GM21515 (cell line): ENCODE data around the gene GRXCR2.
"Not testable (repeated sequence)": the region's sequence is repeated elsewhere in the genome, so short reads cannot be mapped to it uniquely, and the experiment has no call there.

Experiments used
- ATAC-seq: cut with Tn5 transposase; IDR thresholded peaks from one replicate; pipeline ENCODE4 v1.9.1; 2021; ENCODE audit not compliant: unreplicated experiment

GRXCR2 gene

DNA sequence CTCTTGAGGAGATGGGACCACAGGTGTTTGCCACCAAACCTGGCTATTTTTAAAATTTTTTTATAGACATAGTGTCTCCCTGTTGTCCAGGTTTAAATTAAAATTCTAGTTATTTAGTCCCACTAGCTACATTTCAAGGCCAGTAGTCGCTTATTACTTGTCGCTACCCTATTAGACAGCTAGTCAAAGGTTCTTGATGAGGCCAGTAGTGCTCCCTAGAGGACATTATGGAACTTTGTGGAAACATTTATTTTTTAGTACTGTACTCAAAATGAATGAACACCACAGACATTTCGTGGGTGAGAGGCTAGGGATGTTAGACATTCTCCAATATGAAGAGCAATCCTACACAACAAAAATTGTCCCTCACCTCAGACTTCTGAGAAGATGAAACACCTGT is 14.4 kb upstream of the GRXCR2 start:
- no peak for ATAC-seq

DNA sequence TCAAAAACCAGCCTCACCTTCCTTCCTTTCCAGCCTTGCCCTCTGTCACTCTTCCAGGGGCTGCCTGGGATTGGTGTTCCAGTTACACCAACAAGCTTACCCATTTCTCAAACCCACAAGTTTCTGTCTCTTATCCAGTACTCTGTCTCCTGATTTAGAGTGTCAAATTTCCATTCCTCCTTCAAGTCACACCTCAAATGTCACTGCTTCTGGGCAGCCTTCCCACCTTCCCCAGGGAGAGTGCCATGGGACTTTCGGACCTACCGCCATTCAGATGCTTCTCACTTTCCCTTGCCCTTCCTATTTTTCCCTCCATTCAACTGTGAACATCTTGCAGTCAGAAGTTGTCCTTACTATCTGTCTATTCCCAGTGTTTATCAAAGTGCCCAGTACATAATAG is 2.0 kb upstream of the GRXCR2 start:
- no peak for ATAC-seq

DNA sequence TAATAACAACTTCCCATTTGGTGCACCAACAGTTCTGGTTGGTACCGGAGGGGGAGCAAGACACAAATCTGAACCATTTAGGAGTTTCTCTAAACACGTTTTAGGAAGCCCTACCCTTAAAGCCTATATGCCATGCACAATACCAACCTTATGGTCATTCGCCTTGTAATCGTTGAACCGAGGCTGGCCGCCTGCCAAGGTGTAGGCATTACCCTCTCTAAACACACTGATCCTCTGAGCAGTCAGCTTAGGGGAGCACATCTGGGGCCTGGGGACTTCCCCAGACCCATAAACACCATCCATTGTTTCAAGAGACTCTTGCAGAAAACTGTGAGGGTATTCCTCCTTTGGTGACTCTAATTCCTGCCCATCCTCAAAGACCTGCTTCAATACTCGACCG is 328 bp downstream of the GRXCR2 start:
- no peak for ATAC-seq

DNA sequence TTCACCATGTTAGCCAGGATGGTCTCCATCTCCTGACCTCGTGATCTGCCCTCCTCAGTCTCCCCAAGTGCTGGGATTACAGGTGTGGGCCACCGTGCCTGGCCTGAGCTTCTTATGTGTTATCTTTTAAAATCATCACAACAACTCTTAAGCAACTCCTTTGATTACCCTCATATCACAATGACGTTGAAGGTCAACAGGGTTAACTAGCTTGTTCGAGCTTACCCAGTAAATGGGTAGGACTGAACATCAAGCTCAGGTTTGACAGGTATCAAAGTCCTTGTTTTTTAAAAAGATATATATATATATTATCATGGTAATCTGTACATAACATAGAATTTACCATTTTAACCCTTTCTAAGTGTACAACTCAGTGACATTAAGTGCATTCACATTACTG is 3.1 kb downstream of the GRXCR2 start:
- ATAC-seq = no peak

DNA sequence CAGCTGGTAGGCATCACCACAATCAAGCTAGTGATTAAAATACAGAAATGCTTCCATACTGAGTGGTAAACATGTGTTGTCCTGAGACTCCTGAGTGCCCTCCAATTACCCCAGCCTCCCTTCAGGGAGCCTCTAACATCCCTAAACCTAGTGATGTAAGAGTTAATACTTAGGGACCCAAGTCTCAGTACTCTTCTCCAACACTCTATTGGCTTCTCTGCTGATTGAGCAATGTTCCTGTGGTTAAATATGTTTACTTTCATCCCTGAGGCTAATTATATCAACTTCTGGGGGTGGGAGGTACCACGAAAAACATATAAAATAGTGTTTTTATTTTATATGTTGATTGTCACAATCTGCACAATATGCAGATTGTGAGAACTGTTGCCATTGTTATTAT is 5.0 kb downstream of the GRXCR2 start:
- ATAC-seq = no peak

DNA sequence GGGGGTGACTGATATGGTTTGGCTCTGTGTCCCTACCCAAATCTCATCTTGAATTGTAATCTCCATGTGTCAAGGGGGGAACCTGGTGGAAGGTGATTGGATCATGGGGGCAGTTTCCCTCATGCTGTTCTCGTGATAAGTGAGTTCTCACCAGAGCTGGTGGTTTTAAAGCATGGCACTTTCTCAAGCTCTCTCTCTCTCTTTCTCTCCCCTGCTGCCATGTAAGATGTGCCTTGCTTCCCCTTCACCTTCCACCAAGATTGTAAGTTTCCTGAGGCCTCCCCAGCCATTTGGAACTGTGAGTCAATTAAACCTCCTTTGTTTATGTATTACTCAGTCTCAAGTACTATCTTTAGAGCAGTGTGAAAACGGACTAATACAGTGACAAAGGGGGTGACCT is 8.4 kb downstream of the GRXCR2 start:
- not testable (repeated sequence) for ATAC-seq

DNA sequence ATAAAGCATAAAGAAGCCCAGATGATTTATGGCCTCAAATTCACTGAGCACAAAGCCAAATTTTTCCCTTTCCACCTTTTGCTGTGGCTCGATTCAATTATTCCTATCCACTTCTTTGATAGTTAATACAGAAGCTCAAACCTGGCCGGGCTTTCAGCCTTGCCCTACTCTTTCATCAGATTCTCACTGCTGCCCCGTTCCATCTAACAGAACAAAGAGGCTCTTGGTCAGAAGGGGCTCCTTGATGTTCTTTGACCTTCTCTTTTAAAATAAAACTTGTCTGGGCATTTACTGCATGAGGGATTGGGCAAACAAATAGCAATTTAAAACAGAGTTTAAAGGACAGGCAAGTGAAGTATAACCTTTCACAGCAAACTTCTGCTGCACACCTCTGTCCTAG is 9.8 kb downstream of the GRXCR2 start:
- no peak for ATAC-seq

DNA sequence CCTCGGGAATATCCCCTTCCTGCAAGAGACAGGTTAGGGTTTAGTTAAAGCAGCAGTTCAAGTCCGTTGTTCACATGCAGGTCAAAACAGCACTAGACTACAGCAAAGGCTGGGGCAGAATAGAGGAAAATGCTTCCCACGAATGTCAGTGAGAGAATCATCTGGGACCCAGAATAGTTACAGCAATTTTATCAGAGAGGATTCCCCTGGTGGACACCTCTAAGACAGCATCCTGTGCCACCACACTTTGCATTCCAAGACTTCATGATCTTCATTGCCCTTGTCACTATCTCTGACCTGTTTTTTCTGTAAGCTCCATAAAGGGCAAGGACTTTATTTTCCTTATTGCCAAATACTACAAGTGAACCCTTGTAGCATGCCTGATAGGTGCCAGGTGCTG is 12.9 kb downstream of the GRXCR2 start:
- ATAC-seq = no peak

DNA sequence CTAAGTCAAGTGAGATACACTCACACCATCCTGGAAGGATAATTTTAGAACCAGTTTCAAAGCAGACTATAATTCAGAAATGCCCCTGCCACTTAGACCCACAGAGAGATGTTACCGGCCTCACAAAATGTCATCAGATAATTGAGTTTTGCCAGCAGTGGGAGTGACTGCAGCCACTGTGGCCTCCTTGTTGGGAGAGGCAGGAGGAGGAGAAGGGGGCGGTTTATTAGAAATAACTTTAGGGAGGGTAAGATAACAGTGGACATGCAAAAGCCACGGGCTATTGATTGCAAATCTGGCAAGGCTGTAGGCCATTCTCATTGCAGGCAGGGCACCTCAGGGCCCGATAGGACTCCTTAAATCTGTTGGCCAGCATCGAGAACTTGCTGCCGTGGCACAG is 13.4 kb downstream of the GRXCR2 start:
- ATAC-seq = no peak

DNA sequence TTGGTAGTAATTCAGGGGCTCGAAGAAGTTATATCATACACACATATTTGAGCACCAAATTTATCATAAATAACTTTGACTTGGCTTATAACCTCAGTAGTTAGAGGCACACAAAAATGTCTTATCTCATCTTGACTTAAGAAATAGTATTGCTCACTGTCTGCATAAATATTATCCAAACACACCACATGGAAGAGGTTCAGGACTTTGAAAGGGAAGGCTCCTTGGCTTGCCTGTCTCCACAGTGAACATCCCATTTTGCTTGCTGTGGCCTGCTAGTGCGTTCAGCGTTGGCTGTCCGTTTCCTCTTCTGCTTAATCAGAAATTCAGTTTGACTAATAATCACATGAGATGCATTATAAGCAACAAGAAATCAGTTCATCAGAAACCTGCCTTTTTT is 13.9 kb downstream of the GRXCR2 start:
- ATAC-seq = no peak

DNA sequence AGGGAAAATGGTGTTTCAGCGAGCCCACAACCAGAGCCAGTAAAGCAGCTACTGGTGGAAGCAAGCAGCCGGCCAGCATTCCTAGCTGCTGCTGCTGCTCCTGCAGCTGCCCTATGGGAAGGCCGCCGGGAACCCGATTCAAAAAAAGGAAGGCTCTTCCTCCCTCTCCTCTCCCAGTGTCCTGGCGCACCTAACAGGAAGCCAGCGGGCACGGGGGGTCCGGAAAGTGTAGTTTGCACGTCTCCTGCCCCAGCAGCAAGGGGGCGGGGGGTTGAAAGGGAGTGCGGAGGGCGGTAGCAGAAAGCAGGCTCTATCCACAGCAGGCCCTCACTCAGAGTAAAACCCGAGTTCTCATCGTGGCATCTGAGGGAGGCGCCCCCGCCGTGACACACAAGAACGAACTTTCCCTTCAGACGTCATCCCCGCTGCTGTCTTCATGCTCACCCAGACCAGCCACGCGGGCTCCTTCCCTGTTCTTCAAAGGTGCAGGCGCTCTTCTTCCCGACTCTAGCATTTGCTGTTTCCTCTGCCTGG is 16.5 kb downstream of the GRXCR2 start:
- ATAC-seq = no peak

DNA sequence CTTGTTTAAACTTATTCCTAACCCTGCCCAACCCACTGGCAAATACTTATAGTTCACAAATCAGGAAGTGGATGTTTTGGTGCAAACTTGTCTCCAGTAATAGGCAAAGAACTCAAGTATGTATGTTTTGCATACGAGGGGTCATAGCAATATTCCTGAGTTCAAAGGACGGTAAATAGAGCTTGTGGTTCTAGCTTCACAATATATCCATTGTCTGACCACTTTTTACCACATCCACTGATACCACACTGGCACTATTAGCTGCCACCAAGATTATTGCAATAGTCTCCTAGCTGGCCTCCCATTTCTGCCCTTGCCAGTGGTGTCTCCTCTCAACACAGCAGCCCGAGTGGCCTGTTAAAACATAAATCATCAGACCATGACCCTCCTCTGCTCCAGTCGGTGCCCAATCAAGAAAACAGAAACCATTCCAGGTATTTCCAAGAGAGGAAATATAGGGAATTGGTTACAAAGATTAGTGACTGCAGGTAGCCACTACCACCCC is 17.0 kb downstream of the GRXCR2 start:
- ATAC-seq = no peak

DNA sequence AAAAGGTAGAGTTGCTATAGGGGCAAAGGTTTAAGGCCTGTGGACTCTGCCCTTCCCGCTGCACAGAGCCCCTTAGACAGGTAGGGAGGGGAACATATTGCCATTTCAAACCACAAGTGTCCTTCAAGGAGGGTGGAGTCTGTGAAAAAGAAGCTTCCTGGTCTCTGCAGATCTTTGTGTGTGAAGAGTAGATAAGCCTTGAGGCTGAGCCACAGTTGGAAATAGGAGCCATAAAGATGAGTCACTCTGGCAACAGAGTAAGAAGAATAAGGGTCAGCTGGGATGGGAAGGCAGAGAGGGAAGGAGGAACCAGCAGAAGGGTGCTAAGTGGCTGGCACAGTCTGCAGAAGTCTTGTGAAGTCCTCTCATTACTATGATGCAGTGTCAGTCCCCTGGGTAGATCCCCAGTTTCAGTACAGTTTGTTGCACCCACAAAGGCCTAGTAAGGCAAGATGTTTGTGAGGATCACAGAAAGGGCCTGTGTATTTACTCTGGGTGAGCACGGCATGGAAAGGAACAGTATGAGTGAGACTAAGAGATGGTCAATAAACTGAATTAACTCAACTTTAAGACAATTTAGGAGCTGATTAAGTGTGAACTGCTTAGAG is 18.1 kb downstream of the GRXCR2 start:
- ATAC-seq = no peak

DNA sequence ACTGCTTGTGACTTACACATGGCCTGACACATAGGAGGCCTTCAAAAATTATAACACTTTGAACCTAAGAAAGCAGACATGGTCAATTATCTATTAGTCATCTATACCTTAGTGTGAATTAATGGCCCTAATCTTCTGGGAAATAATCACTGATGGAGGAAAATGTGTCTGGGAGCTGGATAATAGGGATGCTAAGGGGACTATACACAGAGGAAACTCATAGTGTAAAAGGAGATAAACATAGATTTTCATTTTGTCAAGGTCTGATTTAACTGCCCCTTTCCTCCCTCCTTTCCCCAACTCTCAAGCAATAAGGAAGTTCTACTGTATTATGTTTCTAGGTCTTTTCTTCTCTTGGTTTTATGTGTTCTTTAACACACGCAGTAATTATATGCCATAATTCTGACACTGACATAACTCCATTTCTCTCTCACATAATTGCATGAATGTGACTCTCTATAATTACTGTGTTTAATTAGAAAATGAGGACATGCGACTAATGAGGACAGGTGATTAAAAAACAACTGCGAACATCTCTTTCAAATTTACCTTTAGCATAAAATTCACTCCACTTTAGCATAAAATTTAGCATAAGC is 18.9 kb downstream of the GRXCR2 start:
- no peak for ATAC-seq

DNA sequence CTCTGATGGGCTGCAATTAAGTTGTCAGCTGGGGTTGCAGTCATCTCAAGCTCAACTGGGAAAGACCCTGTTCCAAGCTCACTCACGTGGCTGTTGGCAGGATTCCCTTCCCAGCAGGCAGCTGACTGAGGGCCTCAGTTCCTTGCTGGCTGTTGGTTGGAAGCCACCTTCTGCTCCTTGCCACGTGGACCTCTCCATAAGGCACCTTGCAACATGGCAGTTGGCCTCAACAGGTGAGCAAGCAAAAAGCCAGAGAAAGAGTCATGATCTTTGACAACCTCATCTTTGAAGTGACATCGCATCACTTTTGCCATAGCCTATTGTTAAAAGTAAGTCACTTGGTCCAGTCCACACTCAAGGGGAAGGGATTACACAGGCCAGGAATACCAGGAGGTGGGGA is 19.8 kb downstream of the GRXCR2 start:
- ATAC-seq = no peak

DNA sequence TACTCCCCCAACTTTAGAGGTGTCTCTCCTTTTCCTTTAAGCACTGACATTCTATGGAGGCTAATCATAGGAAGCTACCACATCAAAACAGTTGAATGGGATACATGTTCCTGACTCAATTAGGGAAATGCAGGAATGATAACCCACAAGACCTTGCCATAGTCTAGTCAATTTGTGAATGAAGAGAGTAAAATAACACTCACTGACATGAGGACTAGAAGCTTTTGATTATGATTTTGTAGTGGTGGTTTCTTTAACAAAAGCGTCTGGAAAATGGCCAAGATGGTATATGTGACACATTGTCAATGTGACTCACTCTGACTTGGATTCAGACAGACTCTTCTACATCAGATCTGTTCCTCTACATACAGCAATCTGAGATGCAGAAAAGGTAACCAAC is 24.0 kb downstream of the GRXCR2 start:
- ATAC-seq = no peak

DNA sequence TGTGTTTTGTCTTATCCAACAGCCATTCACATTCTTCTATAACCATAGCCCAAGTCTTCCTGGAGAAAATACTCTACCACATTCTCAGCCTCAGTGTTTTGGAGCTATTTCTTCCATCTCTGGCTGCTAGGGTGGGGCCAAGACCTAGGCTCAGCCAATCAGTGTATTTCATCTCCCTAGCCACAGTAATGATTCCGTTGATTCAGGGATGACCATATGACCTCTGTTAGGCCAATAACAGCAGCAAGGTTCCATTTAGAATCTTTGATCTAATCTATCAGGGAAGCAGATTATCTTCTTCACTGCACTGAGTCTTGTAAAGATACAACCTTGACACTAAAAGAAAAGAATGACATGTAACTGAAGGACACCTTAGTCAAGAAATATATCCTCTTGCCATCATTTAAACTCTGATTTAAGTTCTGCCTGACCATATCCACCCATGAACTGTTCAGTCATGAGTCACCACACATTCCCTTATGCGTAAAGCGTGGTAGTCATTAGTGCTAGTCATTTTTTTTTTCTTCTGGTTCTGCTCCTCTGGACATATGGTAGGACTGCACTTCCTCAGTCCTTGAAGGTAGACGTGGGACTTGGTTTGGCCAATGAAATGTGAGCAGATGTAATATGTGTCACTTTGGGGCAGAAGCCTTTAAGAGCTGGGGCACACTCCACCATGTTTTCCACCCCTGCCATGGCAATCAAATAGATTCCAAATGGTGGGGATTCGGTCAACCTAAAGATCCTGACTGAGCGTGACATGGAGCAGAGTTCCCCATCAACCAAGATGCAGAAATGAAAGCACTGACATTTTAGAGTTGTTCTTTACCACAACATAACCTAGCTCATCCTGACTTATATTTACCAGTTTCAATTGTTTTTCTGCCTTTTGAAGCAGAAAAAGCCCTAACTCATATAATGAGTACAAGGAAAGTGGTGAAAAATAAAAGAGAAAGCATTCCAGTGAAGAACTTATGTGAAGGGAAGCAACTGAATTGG is 25.0 kb downstream of the GRXCR2 start:
- ATAC-seq = no peak

DNA sequence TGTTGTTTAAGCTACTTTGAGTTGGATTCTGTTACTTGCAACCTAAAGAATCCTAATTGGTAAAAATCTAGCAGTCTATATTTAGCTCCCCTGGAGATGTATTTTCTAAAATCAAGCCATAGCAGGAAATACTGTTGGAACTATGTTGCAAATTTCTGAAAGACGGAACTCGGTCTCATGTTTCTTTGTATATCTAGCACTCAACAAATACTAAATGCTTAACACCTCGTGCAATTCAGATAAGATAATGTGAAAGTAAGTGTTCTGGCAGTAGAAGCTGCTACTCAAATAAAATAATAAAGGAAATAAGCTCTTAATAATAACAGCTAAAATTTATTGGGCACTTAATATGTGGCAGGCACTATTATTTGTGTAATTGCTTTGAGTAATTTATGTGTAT is 26.7 kb downstream of the GRXCR2 start:
- no peak for ATAC-seq

DNA sequence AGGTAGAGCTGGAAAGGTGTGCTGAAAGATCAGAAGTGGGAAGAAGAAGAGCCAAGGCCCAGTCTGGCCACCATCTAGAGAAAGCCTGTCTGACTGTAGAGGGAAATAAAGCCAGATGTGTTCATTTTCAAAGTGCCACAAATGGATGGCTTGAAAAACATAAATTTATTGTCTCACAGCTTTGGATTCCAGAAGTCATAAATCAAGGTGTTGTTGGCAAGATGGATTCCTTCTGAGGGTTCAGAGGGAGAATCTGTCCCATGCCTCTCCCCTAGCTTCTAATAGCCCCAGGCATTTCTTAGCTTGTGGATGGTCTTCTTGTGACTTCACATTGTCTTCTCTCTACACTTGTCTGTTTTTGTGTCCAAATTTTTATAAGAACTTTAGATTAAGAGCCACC is 31.5 kb downstream of the GRXCR2 start:
- ATAC-seq = no peak

DNA sequence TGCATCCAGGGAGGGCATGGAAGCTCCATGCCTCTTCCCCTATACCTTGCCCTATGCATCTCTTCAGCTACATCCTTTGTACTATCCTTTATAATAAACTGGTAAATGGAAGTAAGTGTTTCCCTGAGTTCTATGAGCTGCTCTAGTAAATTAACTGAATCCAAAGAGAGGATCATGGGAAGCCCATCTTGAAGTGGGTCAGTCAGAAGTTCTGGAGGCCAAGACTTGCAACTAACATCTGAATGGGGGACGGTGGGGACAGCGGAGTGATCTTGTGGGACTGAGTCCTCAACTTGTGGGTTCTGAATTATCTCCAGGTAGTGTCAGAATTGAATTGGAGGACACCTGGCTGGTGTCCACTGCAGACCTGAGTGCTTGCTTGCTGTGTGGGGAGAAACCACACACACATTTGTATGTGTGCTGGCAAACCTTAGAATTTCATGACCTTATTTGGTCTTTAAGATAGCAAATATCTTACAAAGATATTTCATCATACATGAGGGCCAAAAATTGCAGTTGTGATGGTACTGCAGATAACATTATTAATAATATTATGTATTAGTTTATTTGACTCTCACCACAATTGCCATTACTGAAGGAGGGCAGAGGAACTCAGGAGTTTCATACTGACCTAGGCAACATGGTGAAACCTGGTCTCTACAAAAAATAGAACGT is 32.2 kb downstream of the GRXCR2 start:
- no peak for ATAC-seq

DNA sequence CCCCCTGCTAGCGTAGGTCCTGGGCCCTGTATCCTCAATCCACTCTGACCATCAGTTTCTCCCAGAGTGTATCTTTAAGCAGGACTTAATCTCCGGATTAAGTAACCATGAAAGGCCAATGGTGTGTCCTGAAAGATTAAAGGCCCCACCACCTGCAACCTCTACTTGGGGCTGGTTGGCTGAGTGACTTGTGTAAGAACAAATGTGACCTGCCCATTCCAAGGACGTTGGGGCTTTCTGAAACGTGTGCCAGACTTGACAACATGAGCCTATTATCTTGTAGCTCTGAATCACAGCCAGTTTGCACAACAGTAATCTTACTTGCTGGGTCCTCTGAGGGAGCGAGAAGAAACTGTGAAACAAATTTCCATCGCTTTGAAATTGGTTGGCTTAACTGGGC is 34.5 kb downstream of the GRXCR2 start:
- no peak for ATAC-seq
